OCI-LY7 (cell line): Measurements from ENCODE around the gene TTC28.

Experiments used
- EZH2phosphoT487 ChIP-seq: fragments of 200-600 bp; sonication (generic); IDR thresholded peaks from 2 replicates; pipeline ENCODE4 v1.6.1; 2018; ENCODE audit warnings: low read depth, borderline replicate concordance, mild to moderate bottlenecking, mixed run types, antibody characterized with exemption, low read length, moderate library complexity, mixed read lengths
- TF ChIP-seq, protein P1 (sequence below): fragments of 200-600 bp; sonication (generic); conservative IDR thresholded peaks from 2 replicates; pipeline ENCODE4 v1.5.1; 2014; ENCODE audit warnings: mild to moderate bottlenecking, antibody characterized with exemption, low read length, moderate library complexity, mixed read lengths

DNA sequence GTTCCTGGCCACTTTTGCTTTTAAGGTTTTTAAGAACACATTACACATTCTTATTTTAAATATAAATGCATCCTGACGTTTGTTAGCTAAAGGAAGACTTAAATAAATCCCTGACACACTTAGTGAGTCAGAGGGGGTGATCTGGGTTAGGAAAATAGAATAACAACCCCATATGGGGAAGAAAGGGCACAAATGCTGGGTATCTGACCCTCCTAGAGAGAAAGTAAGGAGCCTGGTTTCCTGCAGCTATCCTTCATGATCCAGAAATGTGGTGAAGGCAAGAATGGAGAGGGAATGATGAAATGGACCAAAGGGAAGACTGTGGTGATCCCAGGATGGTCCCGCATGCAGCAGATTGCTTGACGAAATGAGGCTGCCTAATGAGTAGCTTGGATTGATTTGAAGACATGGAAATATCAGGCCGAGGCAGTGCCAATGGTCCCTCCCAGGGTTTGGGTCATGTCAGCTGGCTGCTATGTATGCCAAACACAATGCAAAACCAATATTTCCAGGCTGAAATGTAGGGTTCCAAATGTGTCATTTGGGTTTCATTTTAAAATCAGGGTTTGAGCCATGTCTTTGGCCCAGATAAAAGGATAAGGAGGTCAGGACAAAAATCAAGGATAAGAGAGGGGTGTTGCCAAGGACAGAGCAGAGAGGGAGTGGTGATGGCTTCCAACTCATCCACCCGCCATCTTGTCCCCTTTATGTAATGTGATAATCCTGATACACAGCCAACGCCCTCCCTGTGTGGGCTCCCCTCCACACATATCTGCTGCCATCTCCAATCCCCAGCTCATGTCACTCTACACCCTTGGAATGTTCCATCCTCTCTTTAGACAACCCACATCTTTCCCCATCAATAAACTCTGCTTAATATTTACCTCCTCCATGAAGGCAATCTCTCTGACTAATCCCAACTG, 625.5 kb downstream of the TTC28 start:
- TF ChIP-seq, protein P1, sequence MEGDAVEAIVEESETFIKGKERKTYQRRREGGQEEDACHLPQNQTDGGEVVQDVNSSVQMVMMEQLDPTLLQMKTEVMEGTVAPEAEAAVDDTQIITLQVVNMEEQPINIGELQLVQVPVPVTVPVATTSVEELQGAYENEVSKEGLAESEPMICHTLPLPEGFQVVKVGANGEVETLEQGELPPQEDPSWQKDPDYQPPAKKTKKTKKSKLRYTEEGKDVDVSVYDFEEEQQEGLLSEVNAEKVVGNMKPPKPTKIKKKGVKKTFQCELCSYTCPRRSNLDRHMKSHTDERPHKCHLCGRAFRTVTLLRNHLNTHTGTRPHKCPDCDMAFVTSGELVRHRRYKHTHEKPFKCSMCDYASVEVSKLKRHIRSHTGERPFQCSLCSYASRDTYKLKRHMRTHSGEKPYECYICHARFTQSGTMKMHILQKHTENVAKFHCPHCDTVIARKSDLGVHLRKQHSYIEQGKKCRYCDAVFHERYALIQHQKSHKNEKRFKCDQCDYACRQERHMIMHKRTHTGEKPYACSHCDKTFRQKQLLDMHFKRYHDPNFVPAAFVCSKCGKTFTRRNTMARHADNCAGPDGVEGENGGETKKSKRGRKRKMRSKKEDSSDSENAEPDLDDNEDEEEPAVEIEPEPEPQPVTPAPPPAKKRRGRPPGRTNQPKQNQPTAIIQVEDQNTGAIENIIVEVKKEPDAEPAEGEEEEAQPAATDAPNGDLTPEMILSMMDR: no peak
- TF ChIP-seq EZH2phosphoT487: no peak
